Fibroblast of lung (primary cell): Measurements from ENCODE around the gene POLA1. TPM values are rescaled to one million over a fixed set of nuclear protein-coding genes. Genes with fewer than 3 reads are reported as not detected.

Source experiments
- DNase-seq, 2 donors: peaks; one replicate each; pipeline versions ENCODE4 v3.0.0 to v3.0.0-alpha.2; 2010; ENCODE audit warnings: low read depth in 2 of 2
- H2AFZ ChIP-seq: 2 replicates; pipeline ENCODE4 v1.5.1; 2012; ENCODE audit warnings: low read length, control low read depth, inconsistent platforms
- H3K27ac ChIP-seq: 2 replicates; pipeline ENCODE4 v1.5.1; 2011; ENCODE audit warnings: low read length, control low read depth; ENCODE audit not compliant: insufficient read depth
- H3K27me3 ChIP-seq: 2 replicates; pipeline ENCODE4 v1.5.1; 2011; ENCODE audit warnings: mild to moderate bottlenecking, low read length; ENCODE audit not compliant: control insufficient read depth, insufficient read depth
- H3K36me3 ChIP-seq: 2 replicates; pipeline ENCODE4 v1.5.1; 2011; ENCODE audit warnings: low read length; ENCODE audit not compliant: control insufficient read depth, insufficient read depth
- H3K4me1 ChIP-seq: 2 replicates; pipeline ENCODE4 v1.5.1; 2011; ENCODE audit warnings: low read length; ENCODE audit not compliant: control insufficient read depth, insufficient read depth; ENCODE audit errors: extremely low read depth
- H3K4me2 ChIP-seq: 2 replicates; pipeline ENCODE4 v1.5.1; 2011; ENCODE audit warnings: low read length, control low read depth; ENCODE audit not compliant: insufficient read depth; ENCODE audit errors: extremely low read depth
- H3K4me3 ChIP-seq, 4 experiments: fragments of 200-600 bp in 1 of 4; sonication (generic) in 1 of 4; replicated peaks in 1 of 4; 2 replicates each; pipeline ENCODE4 v1.5.1; 2011 to 2016; ENCODE audit warnings: low read length in 4 of 4, low read depth in 3 of 4, mild to moderate bottlenecking in 3 of 4, control low read depth in 2 of 4, inconsistent platforms in 1 of 4, mixed read lengths in 1 of 4; ENCODE audit not compliant: insufficient read depth in 1 of 4; ENCODE audit errors: control extremely low read depth in 1 of 4
- H3K79me2 ChIP-seq: 2 replicates; pipeline ENCODE4 v1.5.1; 2012; ENCODE audit warnings: mild to moderate bottlenecking, low read length, inconsistent platforms; ENCODE audit not compliant: control insufficient read depth, insufficient read depth
- H3K9ac ChIP-seq: 2 replicates; pipeline ENCODE4 v1.5.1; 2011; ENCODE audit warnings: mild to moderate bottlenecking, low read length, control low read depth; ENCODE audit not compliant: insufficient read depth
- H3K9me3 ChIP-seq: 2 replicates; pipeline ENCODE4 v1.5.1; 2012; ENCODE audit warnings: low read depth, low read length; ENCODE audit not compliant: control insufficient read depth, insufficient read depth
- H4K20me1 ChIP-seq: 2 replicates; pipeline ENCODE4 v1.5.1; 2011; ENCODE audit warnings: low read length; ENCODE audit not compliant: control insufficient read depth, insufficient read depth; ENCODE audit errors: extremely low read depth
- CTCF ChIP-seq, 2 donors: IDR thresholded peaks in 1 of 2; conservative IDR thresholded peaks in 1 of 2; 1 replicate in 1 of 2; 2 replicates in 1 of 2; pipeline ENCODE4 v1.5.1; 2011 to 2012; ENCODE audit warnings: low read length in 2 of 2, control low read depth in 1 of 2, inconsistent platforms in 1 of 2, low read depth in 1 of 2, mild to moderate bottlenecking in 1 of 2
- EZH2 ChIP-seq: IDR thresholded peaks from 2 replicates; pipeline ENCODE4 v1.5.1; 2012; ENCODE audit warnings: low read length, control low read depth, mild to moderate bottlenecking; ENCODE audit errors: missing control alignments
- polyA plus RNA-seq, 2 donors: library from polyadenylated mRNA; depleted of rRNA in 1 of 2; stranded (reverse) in 1 of 2; unstranded in 1 of 2; fragments of >200 nt; gene quantifications; 2 replicates each; pipeline ENCODE4 v1.2.1, GENCODE V29; 2011 to 2012; ENCODE audit warnings: missing spikeins in 1 of 2
- total RNA-seq: library from RNA; depleted of rRNA; stranded (reverse); fragments of >200 nt; gene quantifications from 2 replicates; pipeline ENCODE4 v1.2.1, GENCODE V29; 2014

POLA1 gene
- total and polyA plus RNA-seq, 2 donors (not counting 1 experiment from before 2014, with no cell fraction given): 1.7 to 9.2 TPM

DNA sequence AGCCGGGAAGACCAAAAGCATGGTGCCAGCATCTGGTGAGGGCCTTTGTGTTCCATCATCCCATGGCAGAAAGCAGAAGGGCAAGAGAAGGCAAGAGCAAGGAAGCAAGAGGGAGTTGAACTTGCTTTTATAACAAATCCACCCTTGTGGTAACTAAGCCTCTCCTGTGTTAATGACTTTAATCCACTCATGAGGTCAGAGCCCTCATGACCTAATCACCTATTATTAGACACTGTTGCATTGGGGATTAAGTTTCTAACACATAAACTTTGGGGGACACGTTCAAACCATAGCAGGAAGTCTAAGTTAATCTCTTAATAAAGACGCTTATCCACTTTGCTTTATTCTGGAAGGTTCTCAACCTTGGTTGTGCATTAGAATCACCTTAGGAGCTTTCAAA is 34.1 kb upstream of the POLA1 start:
- Histone ChIP-seq H2AFZ (no peak overlapping the region), H3K27ac (no peak overlapping the region), H3K4me1 (no peaks in the 10 kb centered on the region), H3K27me3 (no peaks in the 10 kb centered on the region), H3K9me3 (no peaks in the 10 kb centered on the region), H3K79me2 (no peaks in the 10 kb centered on the region), H4K20me1 (no peaks in the 10 kb centered on the region), H3K36me3 (no peaks in the 10 kb centered on the region), H3K9ac (no peak overlapping the region), H3K4me2 (no peak overlapping the region), H3K4me3 (no peak overlapping the region)
- DNase-seq: no peak
- TF ChIP-seq EZH2 (no peak), CTCF (conservative IDR thresholded peaks at IDR 0.05 in 1 of 2, IDR thresholded peaks at IDR 0.05 in 1 of 2; ENCODE audit: low read depth in 1 of 2, low read length in 2 of 2) (no peak)

DNA sequence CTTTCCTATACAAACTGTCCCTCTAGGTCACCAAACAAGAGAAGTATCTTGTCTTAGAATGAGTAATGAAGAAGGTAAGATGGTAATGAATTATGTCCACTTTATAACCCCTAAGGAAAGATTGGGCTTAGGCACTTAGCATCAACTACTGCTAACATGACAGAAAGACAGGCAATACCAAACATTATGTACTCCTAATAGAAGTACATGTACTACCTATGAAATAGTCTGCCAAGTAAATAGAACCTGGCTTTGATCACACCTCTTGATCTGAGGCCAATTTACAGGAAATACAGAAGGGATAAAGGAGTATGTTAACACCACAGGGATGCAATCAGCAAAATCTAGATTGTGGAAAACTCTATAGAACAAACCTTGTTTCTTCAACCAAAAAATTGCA is 32.4 kb upstream of the POLA1 start:
- no peak for DNase-seq
- Histone ChIP-seq H3K4me1 (no peaks in the 10 kb centered on the region), H3K9ac (no peak overlapping the region), H2AFZ (no peak overlapping the region), H3K36me3 (no peaks in the 10 kb centered on the region), H3K4me3 (no peak overlapping the region), H3K27ac (no peak overlapping the region), H3K4me2 (no peak overlapping the region), H3K79me2 (no peaks in the 10 kb centered on the region), H3K27me3 (no peaks in the 10 kb centered on the region), H4K20me1 (no peaks in the 10 kb centered on the region), H3K9me3 (no peaks in the 10 kb centered on the region)
- TF ChIP-seq CTCF (conservative IDR thresholded peaks at IDR 0.05 in 1 of 2, IDR thresholded peaks at IDR 0.05 in 1 of 2; ENCODE audit: low read depth in 1 of 2, low read length in 2 of 2): no peak
- TF ChIP-seq EZH2: no peak

- no peaks in the 10 kb centered on the region for H3K27me3 ChIP-seq
- no peak overlapping the region for H3K27ac ChIP-seq
- no peak overlapping the region for H3K9ac ChIP-seq
- no peak overlapping the region for H3K4me3 ChIP-seq
- H4K20me1 ChIP-seq: no peaks in the 10 kb centered on the region
- H3K9me3 ChIP-seq: no peaks in the 10 kb centered on the region
- no peak for TF ChIP-seq EZH2
- TF ChIP-seq CTCF (conservative IDR thresholded peaks at IDR 0.05 in 1 of 2, IDR thresholded peaks at IDR 0.05 in 1 of 2; ENCODE audit: low read depth in 1 of 2, low read length in 2 of 2): no peak
- H2AFZ ChIP-seq: no peak overlapping the region
- H3K4me1 ChIP-seq: no peaks in the 10 kb centered on the region
- no peak for DNase-seq
- no peaks in the 10 kb centered on the region for H3K79me2 ChIP-seq
- H3K4me2 ChIP-seq: no peak overlapping the region
- no peaks in the 10 kb centered on the region for H3K36me3 ChIP-seq
These were observed 31.4 kb upstream of the POLA1 start for GRCh38 chrX:24662352-24662751.
